ENCODE results near the gene RTTN.

DNA sequence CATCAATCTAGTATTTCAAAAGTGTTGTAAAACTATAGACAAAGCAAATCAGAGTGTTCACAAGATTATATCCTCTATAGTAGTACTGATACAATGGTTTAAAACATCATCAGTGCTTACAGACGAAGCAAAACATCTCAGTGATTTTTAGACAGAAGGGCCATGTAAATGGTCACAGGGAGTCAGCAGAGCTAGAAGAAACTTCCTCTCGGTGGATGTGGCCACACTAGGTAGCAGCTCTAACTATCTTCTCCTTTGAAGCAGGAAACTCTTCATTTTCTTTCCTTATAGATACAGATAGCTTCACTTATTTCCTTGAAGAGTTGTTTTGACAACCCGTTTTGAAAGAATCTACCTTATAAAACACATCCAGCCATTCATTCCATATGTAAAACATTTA lies 177.4 kb downstream of the RTTN start:
- TF ChIP-seq, protein P1, sequence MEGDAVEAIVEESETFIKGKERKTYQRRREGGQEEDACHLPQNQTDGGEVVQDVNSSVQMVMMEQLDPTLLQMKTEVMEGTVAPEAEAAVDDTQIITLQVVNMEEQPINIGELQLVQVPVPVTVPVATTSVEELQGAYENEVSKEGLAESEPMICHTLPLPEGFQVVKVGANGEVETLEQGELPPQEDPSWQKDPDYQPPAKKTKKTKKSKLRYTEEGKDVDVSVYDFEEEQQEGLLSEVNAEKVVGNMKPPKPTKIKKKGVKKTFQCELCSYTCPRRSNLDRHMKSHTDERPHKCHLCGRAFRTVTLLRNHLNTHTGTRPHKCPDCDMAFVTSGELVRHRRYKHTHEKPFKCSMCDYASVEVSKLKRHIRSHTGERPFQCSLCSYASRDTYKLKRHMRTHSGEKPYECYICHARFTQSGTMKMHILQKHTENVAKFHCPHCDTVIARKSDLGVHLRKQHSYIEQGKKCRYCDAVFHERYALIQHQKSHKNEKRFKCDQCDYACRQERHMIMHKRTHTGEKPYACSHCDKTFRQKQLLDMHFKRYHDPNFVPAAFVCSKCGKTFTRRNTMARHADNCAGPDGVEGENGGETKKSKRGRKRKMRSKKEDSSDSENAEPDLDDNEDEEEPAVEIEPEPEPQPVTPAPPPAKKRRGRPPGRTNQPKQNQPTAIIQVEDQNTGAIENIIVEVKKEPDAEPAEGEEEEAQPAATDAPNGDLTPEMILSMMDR (IDR thresholded peaks at IDR 0.05) = no peak
- no peak for TF ChIP-seq POLR2A (IDR thresholded peaks at IDR 0.05)

Measured in body of pancreas (tissue), 4 donors.